Hepatocyte (in vitro differentiated cells): ENCODE data around the gene SAP130. TPM values are rescaled to one million over a fixed set of nuclear protein-coding genes. Genes with fewer than 3 reads are reported as not detected.

ENCODE experiments used
- DNase-seq: peaks from one replicate; pipeline ENCODE4 v3.0.0-alpha.2; 2016; ENCODE audit warnings: low spot score
- H2AFZ ChIP-seq: fragments of 200-600 bp; sonication (generic); 2 replicates; pipeline ENCODE4 v1.6.0; 2016; ENCODE audit warnings: antibody characterized with exemption, mild to moderate bottlenecking
- H3K27ac ChIP-seq: fragments of 200-600 bp; sonication (generic); 2 replicates; pipeline ENCODE4 v1.5.1; 2016; ENCODE audit warnings: mild to moderate bottlenecking
- H3K27me3 ChIP-seq: fragments of 200-600 bp; sonication (generic); 2 replicates; pipeline ENCODE4 v1.6.1; 2016
- H3K36me3 ChIP-seq: fragments of 200-600 bp; sonication (generic); replicated peaks from 2 replicates; pipeline ENCODE4 v1.5.1; 2016; ENCODE audit warnings: low read depth; ENCODE audit not compliant: insufficient read depth
- H3K4me1 ChIP-seq: fragments of 200-600 bp; sonication (generic); 2 replicates; pipeline ENCODE4 v1.5.1; 2016; ENCODE audit warnings: mild to moderate bottlenecking, moderate library complexity; ENCODE audit not compliant: insufficient read depth
- H3K4me2 ChIP-seq: fragments of 200-600 bp; sonication (generic); 2 replicates; pipeline ENCODE4 v1.6.0; 2016
- H3K4me3 ChIP-seq: fragments of 200-600 bp; sonication (generic); 2 replicates; pipeline ENCODE4 v1.5.1; 2016; ENCODE audit warnings: mild to moderate bottlenecking
- H3K79me2 ChIP-seq: fragments of 200-600 bp; sonication (generic); 2 replicates; pipeline ENCODE4 v1.6.0; 2017; ENCODE audit warnings: mild to moderate bottlenecking
- H3K9me2 ChIP-seq: fragments of 200-600 bp; sonication (generic); replicated peaks from 2 replicates; pipeline ENCODE4 v1.6.0; 2017; ENCODE audit warnings: mild to moderate bottlenecking; ENCODE audit not compliant: insufficient read depth
- H3K9me3 ChIP-seq: fragments of 200-600 bp; sonication (generic); 2 replicates; pipeline ENCODE4 v1.5.1; 2016; ENCODE audit warnings: low read depth, mild to moderate bottlenecking
- H4K20me1 ChIP-seq: fragments of 200-600 bp; sonication (generic); 2 replicates; pipeline ENCODE4 v1.6.0; 2016; ENCODE audit warnings: mild to moderate bottlenecking; ENCODE audit not compliant: insufficient read depth, poor library complexity, severe bottlenecking
- EZH2 ChIP-seq: fragments of 200-600 bp; sonication (generic); IDR thresholded peaks from 2 replicates; pipeline ENCODE4 v1.6.1; 2016; ENCODE audit warnings: antibody characterized with exemption, mild to moderate bottlenecking, borderline replicate concordance
- EZH2phosphoT487 ChIP-seq: fragments of 200-600 bp; sonication (generic); IDR thresholded peaks from one replicate; pipeline ENCODE4 v1.6.1; 2018; ENCODE audit warnings: antibody characterized with exemption, mild to moderate bottlenecking, low read depth, moderate library complexity; ENCODE audit not compliant: unreplicated experiment, severe bottlenecking
- WGBS: methylation state at CpG from one replicate; pipeline ENCODE4 v1.1.6; 2016; ENCODE audit warnings: low lambda C conversion rate; ENCODE audit errors: missing lambda C conversion rate; 5-methylcytosine and 5-hydroxymethylcytosine counted together
- polyA plus RNA-seq: library from polyadenylated mRNA; unstranded; fragments of >200 nt; fragmentation: Nextera tagmentation; extraction: Ambion mirVana; gene quantifications from 2 replicates; pipeline ENCODE4 v1.2.1, GENCODE V29; 2016
- total RNA-seq: library from RNA; depleted of rRNA; stranded (reverse); fragments of >200 nt; gene quantifications from 2 replicates; pipeline ENCODE4 v1.2.3, GENCODE V29; 2014
- TF ChIP-seq, protein P1 (sequence below): fragments of 200-600 bp; sonication (generic); IDR thresholded peaks from 2 replicates; pipeline ENCODE4 v1.5.1; 2016; ENCODE audit warnings: antibody characterized with exemption, mild to moderate bottlenecking; ENCODE audit not compliant: poor library complexity

Gene SAP130
- total and polyA plus RNA-seq, 2 experiments from 2014 or later = 12.6 to 12.7 TPM

DNA sequence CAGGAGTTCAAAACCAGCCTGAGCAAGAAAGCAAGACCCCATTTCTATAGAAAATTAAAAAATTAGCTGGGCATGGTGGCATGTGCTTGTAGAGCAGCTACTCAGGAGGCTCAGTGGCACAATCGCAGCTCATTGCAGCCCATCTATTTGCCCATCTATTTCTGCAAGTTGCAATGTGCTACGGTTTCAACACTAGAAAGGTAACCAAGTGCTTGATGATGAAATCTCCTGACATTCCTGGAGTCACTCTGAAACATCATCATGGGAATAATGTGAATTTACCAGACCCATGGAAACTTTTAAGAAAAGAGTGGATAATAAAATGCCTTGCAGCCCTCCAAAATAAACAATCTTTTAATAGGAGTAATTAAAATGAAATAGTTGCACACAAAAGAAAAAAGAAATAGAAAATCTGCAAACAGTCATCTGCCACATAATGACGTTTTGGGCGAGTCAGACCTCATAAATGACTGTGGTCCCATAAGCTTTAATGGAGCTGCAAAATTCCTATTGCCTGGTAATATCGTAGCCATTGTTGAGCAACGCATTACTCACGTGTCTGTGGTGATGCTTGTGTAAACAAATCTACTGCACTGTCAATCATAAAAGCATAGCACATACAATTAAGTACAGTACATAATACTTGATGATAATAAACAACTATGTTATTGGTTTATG, 95.5 kb downstream of the SAP130 start:
- Histone ChIP-seq H3K27me3 (no peaks in the 10 kb centered on the region), H3K4me1 (no peaks in the 10 kb centered on the region), H4K20me1 (no peaks in the 10 kb centered on the region), H3K9me3 (no peaks in the 10 kb centered on the region), H3K36me3 (no peaks in the 10 kb centered on the region), H3K4me2 (no peak overlapping the region), H3K9me2 (no peaks in the 10 kb centered on the region), H3K27ac (no peak overlapping the region), H3K4me3 (no peak overlapping the region), H3K79me2 (no peaks in the 10 kb centered on the region), H2AFZ (no peak overlapping the region)
- peak; percentile 19 for DNase-seq
- TF ChIP-seq EZH2 = no peak
- TF ChIP-seq, protein P1, sequence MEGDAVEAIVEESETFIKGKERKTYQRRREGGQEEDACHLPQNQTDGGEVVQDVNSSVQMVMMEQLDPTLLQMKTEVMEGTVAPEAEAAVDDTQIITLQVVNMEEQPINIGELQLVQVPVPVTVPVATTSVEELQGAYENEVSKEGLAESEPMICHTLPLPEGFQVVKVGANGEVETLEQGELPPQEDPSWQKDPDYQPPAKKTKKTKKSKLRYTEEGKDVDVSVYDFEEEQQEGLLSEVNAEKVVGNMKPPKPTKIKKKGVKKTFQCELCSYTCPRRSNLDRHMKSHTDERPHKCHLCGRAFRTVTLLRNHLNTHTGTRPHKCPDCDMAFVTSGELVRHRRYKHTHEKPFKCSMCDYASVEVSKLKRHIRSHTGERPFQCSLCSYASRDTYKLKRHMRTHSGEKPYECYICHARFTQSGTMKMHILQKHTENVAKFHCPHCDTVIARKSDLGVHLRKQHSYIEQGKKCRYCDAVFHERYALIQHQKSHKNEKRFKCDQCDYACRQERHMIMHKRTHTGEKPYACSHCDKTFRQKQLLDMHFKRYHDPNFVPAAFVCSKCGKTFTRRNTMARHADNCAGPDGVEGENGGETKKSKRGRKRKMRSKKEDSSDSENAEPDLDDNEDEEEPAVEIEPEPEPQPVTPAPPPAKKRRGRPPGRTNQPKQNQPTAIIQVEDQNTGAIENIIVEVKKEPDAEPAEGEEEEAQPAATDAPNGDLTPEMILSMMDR = no peak
- no peak for TF ChIP-seq EZH2phosphoT487
- 43% methylated on average over 7 of the region's 7 CpGs for WGBS

DNA sequence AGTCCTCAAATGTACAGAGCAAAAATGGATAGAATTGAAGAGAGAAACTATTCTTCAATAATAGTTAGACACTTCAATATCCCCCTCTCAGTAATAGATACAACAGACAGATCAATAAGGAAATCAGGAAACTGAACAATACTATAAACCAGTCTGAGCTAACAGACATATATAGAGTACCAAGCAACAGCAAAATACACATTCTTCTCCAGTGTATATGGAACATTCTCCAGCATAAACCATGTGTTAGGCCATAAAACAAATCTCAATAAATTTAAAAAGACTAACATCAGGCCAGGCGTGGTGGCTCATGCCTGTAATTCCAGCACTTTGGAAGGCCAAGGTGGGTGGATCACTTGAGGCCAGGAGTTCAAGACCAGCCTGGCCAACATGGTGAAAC, 98.4 kb downstream of the SAP130 start:
- no peaks in the 10 kb centered on the region for H3K79me2 ChIP-seq
- H3K4me1 ChIP-seq = no peaks in the 10 kb centered on the region
- no peak overlapping the region for H3K4me2 ChIP-seq
- TF ChIP-seq EZH2phosphoT487 (no peak), EZH2 (no peak)
- TF ChIP-seq, protein P1 = no peak
- H3K4me3 ChIP-seq = no peak overlapping the region
- H3K27me3 ChIP-seq = no peaks in the 10 kb centered on the region
- no peaks in the 10 kb centered on the region for H3K9me3 ChIP-seq
- H4K20me1 ChIP-seq = no peaks in the 10 kb centered on the region
- no peak overlapping the region for H2AFZ ChIP-seq
- no peak for DNase-seq
- no peak overlapping the region for H3K27ac ChIP-seq
- no peaks in the 10 kb centered on the region for H3K9me2 ChIP-seq
- no peaks in the 10 kb centered on the region for H3K36me3 ChIP-seq
- 80% methylated on average over 1 of the region's 1 CpG for WGBS

DNA sequence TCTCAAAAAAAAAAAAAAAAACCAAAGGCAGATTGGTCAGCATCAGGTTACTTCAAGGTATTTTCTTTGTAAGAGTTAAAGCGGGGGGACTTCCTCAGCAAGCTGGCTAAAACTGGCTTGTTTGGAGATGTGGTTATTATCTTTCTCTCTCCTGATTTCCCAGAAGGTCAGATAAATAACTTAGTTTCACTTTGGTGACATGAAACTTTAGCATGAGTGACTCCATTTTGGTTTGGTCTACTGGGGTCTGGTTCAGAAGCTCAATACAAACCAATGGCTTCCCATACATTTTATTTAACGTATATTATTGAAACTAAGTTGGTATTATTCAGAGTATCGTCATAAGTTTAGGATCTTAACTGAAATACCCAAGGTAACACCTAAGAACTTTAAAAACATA, 100.5 kb downstream of the SAP130 start:
- no peaks in the 10 kb centered on the region for H4K20me1 ChIP-seq
- no peak overlapping the region for H3K27ac ChIP-seq
- no peaks in the 10 kb centered on the region for H3K79me2 ChIP-seq
- no peak overlapping the region for H2AFZ ChIP-seq
- no peaks in the 10 kb centered on the region for H3K9me2 ChIP-seq
- H3K4me2 ChIP-seq = no peak overlapping the region
- no peaks in the 10 kb centered on the region for H3K36me3 ChIP-seq
- no peak for TF ChIP-seq EZH2
- TF ChIP-seq EZH2phosphoT487 = no peak
- TF ChIP-seq, protein P1 = no peak
- no peaks in the 10 kb centered on the region for H3K4me1 ChIP-seq
- 95% methylated on average over 3 of the region's 3 CpGs for WGBS
- H3K4me3 ChIP-seq = no peak overlapping the region
- no peak for DNase-seq
- H3K9me3 ChIP-seq = no peaks in the 10 kb centered on the region
- no peaks in the 10 kb centered on the region for H3K27me3 ChIP-seq

DNA sequence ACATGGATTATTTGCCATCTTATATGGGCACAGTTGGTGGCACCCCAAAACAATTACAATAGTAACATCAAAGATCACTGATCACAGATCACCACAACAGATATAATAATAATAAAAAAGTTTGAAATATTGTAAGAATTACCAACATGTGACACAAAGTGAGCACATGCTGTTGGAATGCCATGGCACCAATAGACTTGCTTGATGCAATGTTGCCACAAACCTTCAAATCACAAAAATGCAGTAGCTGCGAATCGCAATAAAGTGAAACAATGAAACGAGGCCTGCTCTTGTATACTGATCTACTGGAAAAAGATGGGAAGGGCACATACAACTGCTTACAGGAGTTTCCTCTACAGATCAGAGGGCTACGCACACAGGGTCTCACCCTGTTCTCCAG, 109.9 kb downstream of the SAP130 start:
- Histone ChIP-seq H3K27ac (no peak overlapping the region), H3K4me1 (no peaks in the 10 kb centered on the region), H3K27me3 (no peaks in the 10 kb centered on the region), H3K9me3 (no peaks in the 10 kb centered on the region), H4K20me1 (no peaks in the 10 kb centered on the region), H3K4me2 (no peak overlapping the region), H3K79me2 (no peaks in the 10 kb centered on the region), H2AFZ (no peak overlapping the region), H3K4me3 (no peak overlapping the region), H3K9me2 (no peaks in the 10 kb centered on the region), H3K36me3 (no peaks in the 10 kb centered on the region)
- no peak for TF ChIP-seq EZH2
- no peak for TF ChIP-seq EZH2phosphoT487
- TF ChIP-seq, protein P1 = no peak
- 98% methylated on average over 4 of the region's 4 CpGs for WGBS
- no peak for DNase-seq
